Stimulated activated CD8-positive, alpha-beta memory T cell treated with anti-CD3 and anti-CD28 coated beads, Interleukin-2, amount 100 ng/mL, for 48 hours (primary cell): Measurements from ENCODE around the gene DEPDC1B.
"Not testable (repeated sequence)": the region's sequence is repeated elsewhere in the genome, so short reads cannot be mapped to it uniquely, and the experiment has no call there.

Source experiments
- DNase-seq, 2 donors: peaks; one replicate each; pipeline ENCODE4 v3.0.0-alpha.2; 2020; ENCODE audit warnings: low read depth in 2 of 2

DEPDC1B gene

GRCh38 chr5:60699288-60699608, 718 bp downstream of the DEPDC1B start:
- no peak for DNase-seq

GRCh38 chr5:60698336-60698735, 1.6 kb downstream of the DEPDC1B start:
- no peak for DNase-seq

GRCh38 chr5:60690326-60690725, 9.6 kb downstream of the DEPDC1B start:
- DNase-seq, result no peak

GRCh38 chr5:60688980-60689379, 11.0 kb downstream of the DEPDC1B start:
- DNase-seq, result no peak

GRCh38 chr5:60687927-60688720, 11.8 kb downstream of the DEPDC1B start:
- DNase-seq, result no peak

- no peak for DNase-seq
These were observed 13.8 kb downstream of the DEPDC1B start for GRCh38 chr5:60686157-60686556.

- DNase-seq, result no peak
These were observed 14.3 kb downstream of the DEPDC1B start for GRCh38 chr5:60685700-60686099.

GRCh38 chr5:60685028-60685427, 14.9 kb downstream of the DEPDC1B start:
- DNase-seq, result no peak

GRCh38 chr5:60682007-60682406, 18.0 kb downstream of the DEPDC1B start:
- DNase-seq, result not testable (repeated sequence)

GRCh38 chr5:60679816-60680215, 20.1 kb downstream of the DEPDC1B start:
- no peak for DNase-seq

GRCh38 chr5:60677850-60678664, 21.9 kb downstream of the DEPDC1B start:
- DNase-seq, result no peak

- no peak for DNase-seq
These were observed 24.7 kb downstream of the DEPDC1B start for GRCh38 chr5:60675286-60675685.

GRCh38 chr5:60674251-60675069, 25.5 kb downstream of the DEPDC1B start:
- DNase-seq, result no peak

- DNase-seq, result no peak
These were observed 26.6 kb downstream of the DEPDC1B start for GRCh38 chr5:60673334-60673733.

GRCh38 chr5:60672693-60673264, 27.2 kb downstream of the DEPDC1B start:
- no peak for DNase-seq

- DNase-seq, result no peak
These were observed 27.9 kb downstream of the DEPDC1B start for GRCh38 chr5:60671899-60672692.

- no peak for DNase-seq
These were observed 29.2 kb downstream of the DEPDC1B start for GRCh38 chr5:60670749-60671148.

GRCh38 chr5:60668686-60669304, 31.2 kb downstream of the DEPDC1B start:
- DNase-seq, result no peak

GRCh38 chr5:60651872-60652620, 47.9 kb downstream of the DEPDC1B start:
- DNase-seq, result no peak
